KMS-11 (cell line): Measurements from ENCODE around the gene ZNF91.

Source experiments
- H2AFZ ChIP-seq: fragments of 200-600 bp; sonication (generic); 2 replicates; pipeline ENCODE4 v1.6.1; 2016; ENCODE audit warnings: antibody characterized with exemption, mixed run types, low read depth
- H3K27ac ChIP-seq: fragments of 200-600 bp; sonication (generic); 2 replicates; pipeline ENCODE4 v1.6.1; 2016; ENCODE audit warnings: mild to moderate bottlenecking, mixed run types
- H3K27me3 ChIP-seq: fragments of 200-600 bp; sonication (generic); 2 replicates; pipeline ENCODE4 v1.6.1; 2017; ENCODE audit warnings: mild to moderate bottlenecking, low read depth, mixed run types, moderate library complexity; ENCODE audit not compliant: insufficient read depth
- H3K36me3 ChIP-seq: fragments of 200-600 bp; sonication (generic); 2 replicates; pipeline ENCODE4 v1.6.1; 2017; ENCODE audit warnings: mild to moderate bottlenecking, mixed run types; ENCODE audit not compliant: insufficient read depth
- H3K4me1 ChIP-seq: fragments of 200-600 bp; sonication (generic); 2 replicates; pipeline ENCODE4 v1.6.1; 2016; ENCODE audit warnings: mild to moderate bottlenecking, low read depth, mixed run types; ENCODE audit not compliant: poor library complexity, severe bottlenecking
- H3K4me2 ChIP-seq: fragments of 200-600 bp; sonication (generic); 2 replicates; pipeline ENCODE4 v1.7.0; 2016; ENCODE audit warnings: mild to moderate bottlenecking, mixed run types
- H3K4me3 ChIP-seq: fragments of 200-600 bp; sonication (generic); IDR thresholded peaks from 2 replicates; pipeline ENCODE4 v1.6.1; 2017; ENCODE audit warnings: low read depth, low read length, mixed read lengths; ENCODE audit not compliant: insufficient read depth
- H3K79me2 ChIP-seq: fragments of 200-600 bp; sonication (generic); 2 replicates; pipeline ENCODE4 v1.6.1; 2016; ENCODE audit warnings: low read depth, mixed run types; ENCODE audit not compliant: insufficient read depth
- H3K9ac ChIP-seq: fragments of 200-600 bp; sonication (generic); 2 replicates; pipeline ENCODE4 v1.6.1; 2016; ENCODE audit warnings: mild to moderate bottlenecking, mixed run types
- H4K20me1 ChIP-seq: fragments of 200-600 bp; sonication (generic); 2 replicates; pipeline ENCODE4 v1.6.1; 2016; ENCODE audit warnings: mild to moderate bottlenecking, mixed run types; ENCODE audit not compliant: insufficient read depth
- CTCF ChIP-seq: fragments of 200-600 bp; sonication (generic); conservative IDR thresholded peaks from 2 replicates; pipeline ENCODE4 v1.6.1; 2017; ENCODE audit warnings: low read depth, mild to moderate bottlenecking, antibody characterized with exemption, low read length, moderate library complexity, mixed read lengths

The ZNF91 gene

GRCh38 chr19:23385404-23385803, 9.9 kb downstream of the ZNF91 start:
- Histone ChIP-seq H3K79me2 (no peaks in the 10 kb centered on the region), H3K4me1 (no peaks in the 10 kb centered on the region), H3K27me3 (no peaks in the 10 kb centered on the region), H3K36me3 (no peaks in the 10 kb centered on the region), H3K4me3 (no peak overlapping the region), H3K27ac (no peak overlapping the region), H3K4me2 (no peak overlapping the region), H2AFZ (no peak overlapping the region), H3K9ac (no peak overlapping the region), H4K20me1 (no peaks in the 10 kb centered on the region)
- no peak for TF ChIP-seq CTCF

- Histone ChIP-seq H3K4me2 (no peak overlapping the region), H3K4me3 (no peak overlapping the region), H3K36me3 (no peaks in the 10 kb centered on the region), H3K27me3 (no peaks in the 10 kb centered on the region), H3K9ac (no peak overlapping the region), H3K4me1 (no peaks in the 10 kb centered on the region), H3K27ac (no peak overlapping the region), H2AFZ (no peak overlapping the region), H3K79me2 (no peaks in the 10 kb centered on the region), H4K20me1 (no peaks in the 10 kb centered on the region)
- no peak for TF ChIP-seq CTCF
These were observed 10.4 kb downstream of the ZNF91 start for GRCh38 chr19:23384858-23385257.

GRCh38 chr19:23384166-23384565, 11.1 kb downstream of the ZNF91 start:
- Histone ChIP-seq H3K79me2 (no peaks in the 10 kb centered on the region), H3K27me3 (no peaks in the 10 kb centered on the region), H3K4me1 (no peaks in the 10 kb centered on the region), H4K20me1 (no peaks in the 10 kb centered on the region), H3K27ac (no peak overlapping the region), H3K4me2 (no peak overlapping the region), H2AFZ (no peak overlapping the region), H3K9ac (no peak overlapping the region), H3K36me3 (no peaks in the 10 kb centered on the region), H3K4me3 (no peak overlapping the region)
- no peak for TF ChIP-seq CTCF

- H3K79me2 ChIP-seq, result no peaks in the 10 kb centered on the region
- H4K20me1 ChIP-seq, result no peaks in the 10 kb centered on the region
- peaks cover 7% of the 10 kb centered on the region for H3K4me1 ChIP-seq
- H3K9ac ChIP-seq, result no peak overlapping the region
- no peak for TF ChIP-seq CTCF
- H3K36me3 ChIP-seq, result no peaks in the 10 kb centered on the region
- H3K27ac ChIP-seq, result no peak overlapping the region
- H2AFZ ChIP-seq, result no peak overlapping the region
- no peaks in the 10 kb centered on the region for H3K27me3 ChIP-seq
- no peak overlapping the region for H3K4me3 ChIP-seq
- H3K4me2 ChIP-seq, result no peak overlapping the region
These were observed 12.3 kb downstream of the ZNF91 start for GRCh38 chr19:23382955-23383354.
